HFFc6 (cell line): ENCODE data around the gene CMC1. TPM values are rescaled to one million over a fixed set of nuclear protein-coding genes. Genes with fewer than 3 reads are reported as not detected.

ENCODE experiments used
- DNase-seq: peaks from one replicate; pipeline ENCODE4 v3.0.0-alpha.2; 2018
- H3K27ac Mint-ChIP-seq: 2 replicates; pipeline ENCODE4 v1.8.0; 2020; ENCODE audit warnings: mild to moderate bottlenecking, mixed read lengths
- H3K27me3 Mint-ChIP-seq: 2 replicates; pipeline ENCODE4 v1.8.0; 2021; ENCODE audit warnings: mild to moderate bottlenecking, moderate library complexity, mixed read lengths; ENCODE audit not compliant: insufficient read depth
- H3K36me3 Mint-ChIP-seq: 2 replicates; pipeline ENCODE4 v1.8.0; 2021; ENCODE audit warnings: low read depth, mixed read lengths
- H3K4me1 Mint-ChIP-seq: 2 replicates; pipeline ENCODE4 v1.8.0; 2020; ENCODE audit warnings: low read depth, mixed read lengths
- H3K4me3 Mint-ChIP-seq: 2 replicates; pipeline ENCODE4 v1.8.0; 2020; ENCODE audit warnings: mild to moderate bottlenecking, moderate library complexity, mixed read lengths
- H3K9me3 Mint-ChIP-seq: 2 replicates; pipeline ENCODE4 v1.8.0; 2020; ENCODE audit warnings: mild to moderate bottlenecking, mixed read lengths
- total RNA-seq, 6 experiments: library from RNA; stranded (reverse); fragmentation: NEBNext Ultra II Directional; extraction: Animal tissue kit (Norgen Biotek cat#: 25700); gene quantifications; 2 replicates in 1 of 6; 3 replicates in 5 of 6; pipeline ENCODE4 v1.2.3, GENCODE V29; 2021
- TF ChIP-seq, protein P1 (sequence below): fragments of 200-600 bp; sonication (generic); IDR thresholded peaks from 2 replicates; pipeline ENCODE4 v1.5.0; 2021; ENCODE audit warnings: antibody characterized with exemption, mild to moderate bottlenecking

Gene CMC1
- total RNA-seq, 6 experiments from 2014 or later, result 14.9 to 23.0 (median 18.8) TPM

GRCh38 chr3:28207000-28207733, 34.3 kb upstream of the CMC1 start:
- H3K4me3 Mint-ChIP-seq, result no peak overlapping the region
- H3K4me1 Mint-ChIP-seq, result no peaks in the 10 kb centered on the region
- H3K27ac Mint-ChIP-seq, result no peak overlapping the region
- TF ChIP-seq, protein P1, sequence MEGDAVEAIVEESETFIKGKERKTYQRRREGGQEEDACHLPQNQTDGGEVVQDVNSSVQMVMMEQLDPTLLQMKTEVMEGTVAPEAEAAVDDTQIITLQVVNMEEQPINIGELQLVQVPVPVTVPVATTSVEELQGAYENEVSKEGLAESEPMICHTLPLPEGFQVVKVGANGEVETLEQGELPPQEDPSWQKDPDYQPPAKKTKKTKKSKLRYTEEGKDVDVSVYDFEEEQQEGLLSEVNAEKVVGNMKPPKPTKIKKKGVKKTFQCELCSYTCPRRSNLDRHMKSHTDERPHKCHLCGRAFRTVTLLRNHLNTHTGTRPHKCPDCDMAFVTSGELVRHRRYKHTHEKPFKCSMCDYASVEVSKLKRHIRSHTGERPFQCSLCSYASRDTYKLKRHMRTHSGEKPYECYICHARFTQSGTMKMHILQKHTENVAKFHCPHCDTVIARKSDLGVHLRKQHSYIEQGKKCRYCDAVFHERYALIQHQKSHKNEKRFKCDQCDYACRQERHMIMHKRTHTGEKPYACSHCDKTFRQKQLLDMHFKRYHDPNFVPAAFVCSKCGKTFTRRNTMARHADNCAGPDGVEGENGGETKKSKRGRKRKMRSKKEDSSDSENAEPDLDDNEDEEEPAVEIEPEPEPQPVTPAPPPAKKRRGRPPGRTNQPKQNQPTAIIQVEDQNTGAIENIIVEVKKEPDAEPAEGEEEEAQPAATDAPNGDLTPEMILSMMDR, result no peak
- no peaks in the 10 kb centered on the region for H3K36me3 Mint-ChIP-seq
- DNase-seq, result no peak
- no peaks in the 10 kb centered on the region; the same call in 1 of the 2 replicates for H3K27me3 Mint-ChIP-seq
- H3K9me3 Mint-ChIP-seq, result no peaks in the 10 kb centered on the region

- Mint-ChIP-seq H3K27ac (no peak overlapping the region), H3K36me3 (no peaks in the 10 kb centered on the region), H3K27me3 (no peaks in the 10 kb centered on the region), H3K4me3 (no peak overlapping the region), H3K9me3 (peaks cover 8% of the 10 kb centered on the region; the same call in 1 of the 2 replicates), H3K4me1 (no peaks in the 10 kb centered on the region)
- TF ChIP-seq, protein P1, result no peak
- DNase-seq, result no peak
Measured at GRCh38 chr3:28210968-28211713, 30.3 kb upstream of the CMC1 start.

DNA sequence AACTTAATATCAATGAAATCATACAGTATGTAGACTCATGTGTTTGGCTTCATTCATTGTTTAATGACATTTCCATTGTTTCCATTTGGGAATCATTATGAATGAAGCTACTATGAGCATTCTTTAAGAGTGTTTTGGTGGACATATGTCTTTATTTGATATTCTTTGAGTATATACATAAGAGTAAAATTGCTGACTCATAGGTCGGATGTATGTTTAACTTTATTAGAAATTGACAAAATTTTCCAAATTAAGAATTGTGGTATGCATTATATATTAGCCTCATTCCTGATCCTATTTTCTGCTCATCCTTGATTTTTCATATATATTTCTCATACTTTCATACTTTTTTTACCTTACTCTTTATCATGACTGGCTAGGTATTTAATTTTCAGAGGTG, 28.7 kb upstream of the CMC1 start:
- H3K4me1 Mint-ChIP-seq, result no peaks in the 10 kb centered on the region
- no peak overlapping the region for H3K4me3 Mint-ChIP-seq
- H3K27me3 Mint-ChIP-seq, result no peaks in the 10 kb centered on the region
- no peak for DNase-seq
- H3K9me3 Mint-ChIP-seq, result peaks cover 8% of the 10 kb centered on the region; the same call in 1 of the 2 replicates
- H3K27ac Mint-ChIP-seq, result no peak overlapping the region
- TF ChIP-seq, protein P1, result no peak
- no peaks in the 10 kb centered on the region for H3K36me3 Mint-ChIP-seq

- Mint-ChIP-seq H3K4me3 (no peak overlapping the region), H3K9me3 (peaks cover 8% of the 10 kb centered on the region; the same call in 1 of the 2 replicates), H3K27ac (no peak overlapping the region), H3K4me1 (no peaks in the 10 kb centered on the region), H3K36me3 (no peaks in the 10 kb centered on the region), H3K27me3 (no peaks in the 10 kb centered on the region)
- no peak for DNase-seq
- TF ChIP-seq, protein P1, result no peak
Measured at GRCh38 chr3:28215407-28215806, 26.0 kb upstream of the CMC1 start.

DNA sequence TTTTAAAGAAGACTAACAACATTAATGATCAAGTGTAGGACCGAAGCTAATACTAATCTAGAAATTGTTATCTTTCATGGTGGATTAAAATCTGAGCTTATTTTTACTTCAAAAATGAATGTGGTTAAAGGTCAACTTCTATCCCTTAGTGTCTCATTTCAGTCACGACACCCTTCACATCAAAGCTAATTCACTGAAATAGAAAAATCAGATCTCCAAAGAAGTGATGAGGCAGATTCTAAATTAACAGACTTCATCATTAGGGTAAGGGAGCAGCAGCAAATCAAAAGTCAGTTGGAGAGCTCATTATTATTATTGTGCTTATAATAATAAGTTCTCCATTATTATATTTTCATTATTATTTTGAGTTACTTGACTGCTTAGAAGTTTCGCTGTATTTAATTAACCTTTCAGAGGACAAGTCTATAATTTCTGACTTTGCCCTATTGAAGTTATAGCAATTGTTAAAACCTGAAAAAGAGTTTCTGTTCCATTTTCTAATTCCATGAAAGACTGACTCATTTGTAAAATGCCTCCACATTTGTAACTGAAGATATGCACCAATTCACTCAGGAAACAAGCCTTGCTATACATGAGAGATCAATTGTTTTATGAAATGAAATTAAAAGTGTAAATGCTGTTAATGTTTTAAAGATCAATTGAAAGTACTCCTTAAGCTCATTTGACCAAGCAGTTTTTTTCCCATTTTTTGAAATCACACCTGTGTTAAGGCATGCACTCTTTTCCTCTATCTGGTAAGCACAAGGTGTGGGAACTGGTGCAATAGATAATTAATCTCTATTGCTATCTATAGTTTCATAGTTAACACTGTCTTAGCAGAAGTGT, 23.1 kb upstream of the CMC1 start:
- Mint-ChIP-seq H3K27me3 (no peaks in the 10 kb centered on the region), H3K36me3 (no peaks in the 10 kb centered on the region), H3K27ac (no peak overlapping the region), H3K9me3 (peaks cover 8% of the 10 kb centered on the region; the same call in 1 of the 2 replicates), H3K4me1 (no peaks in the 10 kb centered on the region), H3K4me3 (no peak overlapping the region)
- no peak for DNase-seq
- TF ChIP-seq, protein P1, result no peak
